Measurements from ENCODE around the gene PACRG. TPM values are rescaled to one million over a fixed set of nuclear protein-coding genes. Genes with fewer than 3 reads are reported as not detected.

The PACRG gene
- polyA plus RNA-seq, 1 donor (not counting 4 experiments of a cell fraction or from before 2014, with no cell fraction given), result 0.31 TPM

DNA sequence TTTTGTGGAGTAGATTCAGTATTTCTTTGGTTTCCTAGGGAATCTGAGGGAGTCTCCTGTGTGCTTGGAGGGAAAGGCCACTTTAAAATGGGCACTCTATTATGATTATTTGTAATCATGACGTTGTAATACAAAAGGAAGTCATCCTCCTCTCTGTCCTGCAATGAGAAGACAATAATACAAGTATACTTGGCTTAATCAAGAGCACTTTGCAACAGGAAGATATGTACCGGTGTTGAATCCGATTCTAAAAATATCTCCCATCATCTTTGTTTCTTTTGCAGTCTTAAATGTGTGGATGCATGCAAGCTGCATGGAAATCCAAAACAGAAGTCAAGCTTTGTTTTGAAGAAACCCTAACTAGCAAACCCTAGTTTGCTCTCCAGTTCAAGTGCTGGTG lies 592.6 kb downstream of the PACRG start:
- H3K4me2 ChIP-seq (ENCODE audit: control insufficient read depth, extremely low read depth, insufficient read depth, low read depth, low read length), result no peak overlapping the region
- H3K4me1 ChIP-seq (ENCODE audit: control insufficient read depth, extremely low read depth, insufficient read depth, low read length), result no peaks in the 10 kb centered on the region
- no peaks in the 10 kb centered on the region for H3K27me3 ChIP-seq (ENCODE audit: control insufficient read depth, extremely low read depth, insufficient read depth, low read length)
- no peak overlapping the region for H3K4me3 ChIP-seq (ENCODE audit: control insufficient read depth in 2 of 3, extremely low read depth in 1 of 3, insufficient read depth in 2 of 3, low read depth in 1 of 3, low read length in 3 of 3)
- H3K9me3 ChIP-seq (ENCODE audit: control insufficient read depth, low read depth, low read length), result no peaks in the 10 kb centered on the region
- FAIRE-seq (no peak), DNase-seq (ENCODE audit: low read depth, low spot score) (no peak)
- H2AFZ ChIP-seq (ENCODE audit: control insufficient read depth, low read length), result no peak overlapping the region
- no peaks in the 10 kb centered on the region for H3K36me3 ChIP-seq (ENCODE audit: control insufficient read depth in 2 of 2, extremely low read depth in 1 of 2, insufficient read depth in 2 of 2, low read length in 2 of 2)
- H3K27ac ChIP-seq (ENCODE audit: control insufficient read depth, insufficient read depth, low read length), result no peak overlapping the region
- dilution Hi-C loops (cut with MboI; ENCODE audit: extremely low pct_ligation_motif_present, low sequenced_read_pairs), result no loop called here
- H3K79me2 ChIP-seq (ENCODE audit: control insufficient read depth, insufficient read depth, low read length), result no peaks in the 10 kb centered on the region
- H3K9ac ChIP-seq (ENCODE audit: control insufficient read depth, extremely low read depth, insufficient read depth, low read length), result no peak overlapping the region
- TF ChIP-seq EZH2 (IDR thresholded peaks at IDR 0.05; ENCODE audit: low read length), result no peak
- TF ChIP-seq, protein P1, sequence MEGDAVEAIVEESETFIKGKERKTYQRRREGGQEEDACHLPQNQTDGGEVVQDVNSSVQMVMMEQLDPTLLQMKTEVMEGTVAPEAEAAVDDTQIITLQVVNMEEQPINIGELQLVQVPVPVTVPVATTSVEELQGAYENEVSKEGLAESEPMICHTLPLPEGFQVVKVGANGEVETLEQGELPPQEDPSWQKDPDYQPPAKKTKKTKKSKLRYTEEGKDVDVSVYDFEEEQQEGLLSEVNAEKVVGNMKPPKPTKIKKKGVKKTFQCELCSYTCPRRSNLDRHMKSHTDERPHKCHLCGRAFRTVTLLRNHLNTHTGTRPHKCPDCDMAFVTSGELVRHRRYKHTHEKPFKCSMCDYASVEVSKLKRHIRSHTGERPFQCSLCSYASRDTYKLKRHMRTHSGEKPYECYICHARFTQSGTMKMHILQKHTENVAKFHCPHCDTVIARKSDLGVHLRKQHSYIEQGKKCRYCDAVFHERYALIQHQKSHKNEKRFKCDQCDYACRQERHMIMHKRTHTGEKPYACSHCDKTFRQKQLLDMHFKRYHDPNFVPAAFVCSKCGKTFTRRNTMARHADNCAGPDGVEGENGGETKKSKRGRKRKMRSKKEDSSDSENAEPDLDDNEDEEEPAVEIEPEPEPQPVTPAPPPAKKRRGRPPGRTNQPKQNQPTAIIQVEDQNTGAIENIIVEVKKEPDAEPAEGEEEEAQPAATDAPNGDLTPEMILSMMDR (optimal IDR thresholded peaks at IDR 0.05 in 1 of 3, IDR thresholded peaks at IDR 0.05 in 1 of 3, conservative IDR thresholded peaks at IDR 0.05 in 1 of 3; ENCODE audit: extremely low read depth in 1 of 3, insufficient read depth in 2 of 3, low read length in 3 of 3), result no peak
- no peaks in the 10 kb centered on the region for H3K9me1 ChIP-seq (ENCODE audit: control insufficient read depth, extremely low read depth, insufficient read depth, low read length)
- H4K20me1 ChIP-seq (ENCODE audit: control insufficient read depth, extremely low read depth, insufficient read depth, low read length), result no peaks in the 10 kb centered on the region

DNA sequence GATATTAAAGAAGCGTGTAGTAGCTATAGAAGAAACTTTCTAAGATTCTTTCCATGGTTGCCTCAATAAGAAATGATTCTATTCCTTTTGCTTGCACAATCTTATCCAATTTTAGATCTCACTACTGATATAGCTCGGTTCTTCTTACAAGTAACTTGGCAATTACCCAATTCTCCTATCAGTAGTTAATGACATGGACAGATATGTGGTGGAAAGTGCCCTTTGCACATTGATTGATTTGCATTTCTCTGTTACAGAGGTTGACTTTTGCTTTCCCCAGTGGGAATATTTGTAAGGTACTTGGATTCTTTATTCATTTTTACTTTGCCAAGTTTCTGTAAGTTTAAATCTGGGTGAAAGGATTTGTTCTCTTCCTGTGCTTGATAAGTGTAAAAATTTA lies 593.0 kb downstream of the PACRG start:
- Histone ChIP-seq H3K9ac (ENCODE audit: control insufficient read depth, extremely low read depth, insufficient read depth, low read length) (no peak overlapping the region), H3K4me3 (ENCODE audit: control insufficient read depth in 2 of 3, extremely low read depth in 1 of 3, insufficient read depth in 2 of 3, low read depth in 1 of 3, low read length in 3 of 3) (no peak overlapping the region), H2AFZ (ENCODE audit: control insufficient read depth, low read length) (no peak overlapping the region), H3K9me1 (ENCODE audit: control insufficient read depth, extremely low read depth, insufficient read depth, low read length) (no peaks in the 10 kb centered on the region), H3K27ac (ENCODE audit: control insufficient read depth, insufficient read depth, low read length) (no peak overlapping the region), H3K4me2 (ENCODE audit: control insufficient read depth, extremely low read depth, insufficient read depth, low read depth, low read length) (no peak overlapping the region), H3K79me2 (ENCODE audit: control insufficient read depth, insufficient read depth, low read length) (no peaks in the 10 kb centered on the region), H4K20me1 (ENCODE audit: control insufficient read depth, extremely low read depth, insufficient read depth, low read length) (no peaks in the 10 kb centered on the region), H3K9me3 (ENCODE audit: control insufficient read depth, low read depth, low read length) (no peaks in the 10 kb centered on the region), H3K4me1 (ENCODE audit: control insufficient read depth, extremely low read depth, insufficient read depth, low read length) (no peaks in the 10 kb centered on the region), H3K36me3 (ENCODE audit: control insufficient read depth in 2 of 2, extremely low read depth in 1 of 2, insufficient read depth in 2 of 2, low read length in 2 of 2) (no peaks in the 10 kb centered on the region), H3K27me3 (ENCODE audit: control insufficient read depth, extremely low read depth, insufficient read depth, low read length) (no peaks in the 10 kb centered on the region)
- FAIRE-seq (no peak), DNase-seq (ENCODE audit: low read depth, low spot score) (no peak)
- TF ChIP-seq EZH2 (IDR thresholded peaks at IDR 0.05; ENCODE audit: low read length), result no peak
- TF ChIP-seq, protein P1 (optimal IDR thresholded peaks at IDR 0.05 in 1 of 3, IDR thresholded peaks at IDR 0.05 in 1 of 3, conservative IDR thresholded peaks at IDR 0.05 in 1 of 3; ENCODE audit: extremely low read depth in 1 of 3, insufficient read depth in 2 of 3, low read length in 3 of 3), result no peak
- dilution Hi-C loops (cut with MboI; ENCODE audit: extremely low pct_ligation_motif_present, low sequenced_read_pairs), result no loop called here
